CD4-positive, alpha-beta T cell treated with Interleukin-21 for 1 hour (primary cell): Measurements from ENCODE around the gene C2CD2L.
"Not testable (repeated sequence)": the region's sequence is repeated elsewhere in the genome, so short reads cannot be mapped to it uniquely, and the experiment has no call there.

Source experiments
- DNase-seq: peaks from one replicate; pipeline ENCODE4 v3.0.0-alpha.2; 2020

C2CD2L gene

GRCh38 chr11:119093942-119094815 lies 13.0 kb upstream of the C2CD2L start:
- DNase-seq, result peak; percentile 50

DNA sequence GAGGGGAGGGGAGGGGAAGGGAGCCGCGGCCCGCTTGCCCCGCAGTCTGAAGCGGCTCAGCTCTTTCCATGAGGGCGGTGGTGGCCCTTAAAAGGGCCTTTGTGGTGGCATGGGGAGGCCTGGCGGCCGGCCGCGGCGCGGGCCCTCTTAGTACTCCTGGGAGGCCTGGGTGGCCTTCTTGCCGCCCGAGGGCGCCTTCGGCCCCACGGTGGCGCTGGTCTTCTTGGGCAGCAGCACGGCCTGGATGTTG lies 12.4 kb upstream of the C2CD2L start:
- no peak for DNase-seq

DNA sequence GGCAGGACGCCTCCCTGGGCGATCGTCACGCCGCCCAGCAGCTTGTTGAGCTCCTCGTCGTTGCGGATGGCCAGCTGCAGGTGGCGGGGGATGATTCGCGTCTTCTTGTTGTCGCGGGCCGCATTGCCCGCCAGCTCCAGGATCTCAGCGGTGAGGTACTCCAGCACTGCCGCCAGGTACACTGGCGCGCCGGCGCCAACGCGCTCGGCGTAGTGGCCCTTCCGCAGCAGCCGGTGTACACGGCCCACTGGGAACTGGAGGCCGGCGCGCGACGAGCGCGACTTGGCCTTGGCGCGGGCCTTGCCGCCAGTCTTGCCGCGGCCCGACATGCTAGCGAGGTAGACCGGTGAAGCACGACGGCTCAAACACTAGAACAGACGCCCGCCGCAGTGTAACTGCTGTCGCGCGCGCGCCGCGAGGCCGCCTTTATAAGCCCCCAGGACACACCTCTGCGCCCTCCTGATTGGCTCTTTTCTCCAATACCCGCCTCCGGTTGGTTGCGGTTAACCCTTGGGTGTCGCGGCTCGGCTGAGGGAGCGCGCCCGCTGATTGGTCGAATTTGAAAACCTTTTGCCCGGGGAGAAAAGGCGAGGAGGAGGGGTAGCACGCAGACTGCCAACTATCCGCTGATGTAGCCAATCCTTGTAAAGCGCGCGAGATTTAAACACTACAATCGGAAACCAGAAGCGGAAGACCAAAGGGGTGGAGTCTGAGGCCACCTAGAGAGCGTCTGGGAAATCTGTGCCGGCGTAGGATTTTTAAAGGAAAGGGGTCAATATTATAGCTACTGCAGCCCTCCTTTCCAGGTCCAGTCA lies 11.9 kb upstream of the C2CD2L start:
- peak; percentile 100 for DNase-seq

GRCh38 chr11:119099711-119100110 lies 7.4 kb upstream of the C2CD2L start:
- no peak for DNase-seq

GRCh38 chr11:119100246-119100970 lies 6.7 kb upstream of the C2CD2L start:
- no peak for DNase-seq

- DNase-seq, result no peak
These were observed 6.0 kb upstream of the C2CD2L start for GRCh38 chr11:119100994-119101758.

GRCh38 chr11:119101759-119102423 lies 5.3 kb upstream of the C2CD2L start, which contains the start of gene DPAGT1:
TSS of gene DPAGT1 (minus strand) at chr11:119101853. CDS start at chr11:119101655, 198 bp downstream.
- peak; percentile 89 for DNase-seq

GRCh38 chr11:119103161-119103664 lies 3.9 kb upstream of the C2CD2L start:
- not testable (repeated sequence) for DNase-seq

- no peak for DNase-seq
These were observed 3.4 kb upstream of the C2CD2L start for GRCh38 chr11:119103793-119104192.

DNA sequence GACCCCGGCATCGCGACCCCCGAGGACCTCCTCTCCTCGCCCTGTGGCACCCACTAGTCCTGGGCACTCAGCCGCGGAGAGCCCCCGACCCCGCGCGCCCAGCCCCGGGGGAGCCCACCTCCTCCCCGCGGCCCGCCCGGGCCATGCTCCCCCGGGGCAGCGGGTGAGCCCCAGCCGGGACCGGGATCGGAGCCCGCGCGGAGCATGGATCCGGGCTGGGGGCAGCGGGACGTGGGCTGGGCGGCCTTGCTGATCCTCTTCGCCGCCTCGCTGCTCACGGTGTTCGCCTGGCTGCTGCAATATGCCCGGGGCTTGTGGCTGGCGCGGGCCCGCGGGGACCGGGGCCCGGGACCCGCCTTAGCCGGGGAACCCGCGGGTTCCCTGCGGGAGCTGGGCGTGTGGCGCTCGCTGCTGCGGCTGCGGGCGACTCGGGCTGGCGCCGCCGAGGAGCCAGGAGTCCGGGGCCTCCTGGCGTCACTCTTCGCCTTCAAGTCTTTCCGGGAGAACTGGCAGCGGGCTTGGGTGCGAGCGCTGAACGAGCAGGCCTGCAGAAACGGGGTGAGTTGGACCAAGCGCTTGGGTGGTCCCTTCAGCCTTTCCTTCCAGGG lies 498 bp downstream of the C2CD2L start:
- no peak for DNase-seq

GRCh38 chr11:119108146-119108856 lies 1.2 kb downstream of the C2CD2L start:
- DNase-seq, result peak; percentile 35

DNA sequence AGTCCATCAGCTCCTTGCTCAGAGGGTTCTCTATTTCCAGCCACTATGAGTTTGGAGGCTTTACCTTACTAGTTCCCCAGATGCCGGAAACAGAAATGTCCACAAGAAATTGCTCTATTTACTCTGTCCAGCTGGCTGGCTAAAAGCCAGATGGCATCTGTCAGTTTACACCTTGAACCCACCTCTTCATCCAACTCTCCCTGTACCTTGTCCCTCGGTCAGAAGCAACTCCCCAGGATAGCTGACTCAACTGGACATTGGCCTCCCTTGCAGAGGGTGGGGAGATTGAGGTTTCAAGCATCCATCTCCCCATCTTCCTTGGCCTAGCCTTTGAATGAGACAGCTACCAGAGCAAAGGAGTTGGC lies 1.7 kb downstream of the C2CD2L start:
- DNase-seq, result no peak

GRCh38 chr11:119109843-119110242 lies 2.7 kb downstream of the C2CD2L start:
- no peak for DNase-seq

- DNase-seq, result no peak
These were observed 3.3 kb downstream of the C2CD2L start for GRCh38 chr11:119110439-119110838.

- DNase-seq, result no peak
These were observed 4.3 kb downstream of the C2CD2L start for GRCh38 chr11:119111361-119111925.

GRCh38 chr11:119112314-119113020 lies 5.3 kb downstream of the C2CD2L start:
- no peak for DNase-seq

DNA sequence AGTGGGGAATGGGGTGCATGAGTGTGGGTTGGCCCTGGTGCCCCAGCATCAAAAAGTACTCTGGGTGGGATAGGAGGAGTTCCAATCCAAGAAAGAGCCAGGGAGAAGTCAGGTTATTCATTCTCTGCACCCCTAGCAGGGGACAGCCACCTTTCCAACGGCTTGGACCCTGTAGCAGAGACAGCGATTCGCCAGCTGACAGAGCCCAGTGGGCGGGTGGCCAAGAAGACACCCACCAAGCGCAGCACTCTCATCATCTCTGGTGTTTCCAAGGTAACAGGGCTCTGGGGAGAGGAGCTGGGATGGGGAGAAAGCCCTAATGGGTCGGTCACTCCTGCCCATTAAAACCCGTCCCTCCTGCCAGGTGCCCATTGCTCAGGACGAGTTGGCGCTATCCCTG lies 6.6 kb downstream of the C2CD2L start:
- DNase-seq, result no peak

GRCh38 chr11:119114351-119114750 lies 7.2 kb downstream of the C2CD2L start:
- no peak for DNase-seq

GRCh38 chr11:119115484-119116234 lies 8.5 kb downstream of the C2CD2L start:
- DNase-seq, result peak; percentile 53
